DND-41 (cell line): ENCODE data around the gene ESPL1.

Experiments
- EZH2 ChIP-seq: IDR thresholded peaks from 3 replicates; pipeline ENCODE4 v1.6.1; 2012; ENCODE audit warnings: borderline replicate concordance, low read depth, mild to moderate bottlenecking, moderate library complexity, low read length, inconsistent platforms; ENCODE audit not compliant: severe bottlenecking
- TF ChIP-seq, protein P1 (sequence below): IDR thresholded peaks from 2 replicates; pipeline ENCODE4 v1.5.1; 2012; ENCODE audit warnings: borderline replicate concordance, low read length, moderate library complexity, mild to moderate bottlenecking; ENCODE audit not compliant: poor library complexity, severe bottlenecking; ENCODE audit errors: extremely low read depth

DNA sequence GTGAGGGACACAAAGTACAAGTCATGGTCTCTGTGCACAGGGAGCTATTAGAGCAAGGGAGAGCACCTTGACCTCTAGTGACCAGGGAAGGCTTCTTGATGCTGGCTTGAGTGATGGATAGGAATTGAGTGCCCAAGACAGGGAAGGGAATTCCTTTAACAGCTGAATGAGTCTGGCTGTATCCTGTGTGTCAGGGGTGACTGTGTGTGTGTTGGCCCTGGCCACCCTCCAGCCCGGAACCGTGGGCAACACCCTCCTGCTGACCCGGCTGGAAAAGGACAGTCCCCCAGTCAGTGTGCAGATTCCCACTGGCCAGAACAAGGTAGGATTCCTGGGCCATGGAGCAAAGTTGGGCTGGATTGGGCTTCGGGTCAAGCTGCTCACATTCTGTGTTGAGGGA, 21.8 kb downstream of the ESPL1 start:
- TF ChIP-seq, protein P1, sequence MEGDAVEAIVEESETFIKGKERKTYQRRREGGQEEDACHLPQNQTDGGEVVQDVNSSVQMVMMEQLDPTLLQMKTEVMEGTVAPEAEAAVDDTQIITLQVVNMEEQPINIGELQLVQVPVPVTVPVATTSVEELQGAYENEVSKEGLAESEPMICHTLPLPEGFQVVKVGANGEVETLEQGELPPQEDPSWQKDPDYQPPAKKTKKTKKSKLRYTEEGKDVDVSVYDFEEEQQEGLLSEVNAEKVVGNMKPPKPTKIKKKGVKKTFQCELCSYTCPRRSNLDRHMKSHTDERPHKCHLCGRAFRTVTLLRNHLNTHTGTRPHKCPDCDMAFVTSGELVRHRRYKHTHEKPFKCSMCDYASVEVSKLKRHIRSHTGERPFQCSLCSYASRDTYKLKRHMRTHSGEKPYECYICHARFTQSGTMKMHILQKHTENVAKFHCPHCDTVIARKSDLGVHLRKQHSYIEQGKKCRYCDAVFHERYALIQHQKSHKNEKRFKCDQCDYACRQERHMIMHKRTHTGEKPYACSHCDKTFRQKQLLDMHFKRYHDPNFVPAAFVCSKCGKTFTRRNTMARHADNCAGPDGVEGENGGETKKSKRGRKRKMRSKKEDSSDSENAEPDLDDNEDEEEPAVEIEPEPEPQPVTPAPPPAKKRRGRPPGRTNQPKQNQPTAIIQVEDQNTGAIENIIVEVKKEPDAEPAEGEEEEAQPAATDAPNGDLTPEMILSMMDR = no peak
- no peak for TF ChIP-seq EZH2
